ENCODE results near the gene ELANE.

Gene ELANE

GRCh38 chr19:904545-904944, 52.4 kb downstream of the ELANE start:
- Mint-ChIP-seq H3K9me3 (no peaks in the 10 kb centered on the region), H3K4me3 (no peak overlapping the region), H3K4me1 (peaks cover 21% of the 10 kb centered on the region), H3K36me3 (peaks cover 15% of the 10 kb centered on the region), H3K27ac (peak overlapping the region; percentile 100), H3K27me3 (no peaks in the 10 kb centered on the region)
- ATAC-seq (ENCODE audit: low read depth) (no peak), DNase-seq (ENCODE audit: low spot score in 2 of 2) (no peak)

Data from memory B cell (primary cell).